Skeletal muscle tissue (tissue), 1 donor: ENCODE data around the gene CPA3. TPM values are rescaled to one million over a fixed set of nuclear protein-coding genes. Genes with fewer than 3 reads are reported as not detected.

Source experiments
- total RNA-seq: library from RNA; depleted of rRNA; stranded (reverse); fragments of >200 nt; gene quantifications from one replicate; pipeline ENCODE4 v1.2.3, GENCODE V29; 2014

Gene CPA3
- total RNA-seq, 1 donor from 2014 or later, result 5.2 TPM

Other genes starting within 250 kb of the CPA3 start
- gene AGTR1, start 167.4 kb upstream of the CPA3 start, total RNA-seq, result 41.8 TPM
- gene CPB1, start 37.5 kb upstream of the CPA3 start, total RNA-seq, result 2.1 TPM
- gene GYG1, start 126.2 kb downstream of the CPA3 start, total RNA-seq, result 62.6 TPM
- gene HLTF, start 221.2 kb downstream of the CPA3 start, total RNA-seq, result 26.6 TPM